Kidney (tissue), 14 donors: ENCODE measurements around the gene SLC22A13. TPM values are rescaled to one million over a fixed set of nuclear protein-coding genes. Genes with fewer than 3 reads are reported as not detected.

Experiments
- DNase-seq, 5 donors: peaks; one replicate each; pipeline ENCODE4 v3.0.0-alpha.2; 2013 to 2020
- FAIRE-seq: peaks from 2 replicates; lab custom pipeline; 2012; peaks lifted over from hg19 to GRCh38; lab: Jason Lieb, UNC
- H3K27ac ChIP-seq, 2 donors: one replicate each; pipeline ENCODE4 v1.7.0; 2013; ENCODE audit warnings: low read depth in 2 of 2, low read length in 2 of 2, inconsistent platforms in 1 of 2
- H3K27me3 ChIP-seq: one replicate; pipeline ENCODE4 v1.7.1; 2013; ENCODE audit warnings: low read length, inconsistent platforms; ENCODE audit not compliant: control insufficient read depth, insufficient read depth
- H3K36me3 ChIP-seq, 3 donors: one replicate each; pipeline versions ENCODE4 v1.7.0 to v1.7.1; 2013; ENCODE audit warnings: low read length in 3 of 3, control low read depth in 1 of 3, inconsistent platforms in 1 of 3; ENCODE audit not compliant: insufficient read depth in 3 of 3, control insufficient read depth in 2 of 3
- H3K4me1 ChIP-seq, 3 donors: one replicate each; pipeline versions ENCODE4 v1.7.0 to v1.7.1; 2013; ENCODE audit warnings: low read length in 3 of 3, inconsistent platforms in 1 of 3, low read depth in 1 of 3; ENCODE audit not compliant: control insufficient read depth in 2 of 3, insufficient read depth in 2 of 3
- H3K4me3 ChIP-seq, 3 donors: one replicate each; pipeline versions ENCODE4 v1.7.0 to v1.8.1; 2013; ENCODE audit warnings: low read length in 3 of 3, control low read depth in 1 of 3, inconsistent platforms in 1 of 3
- H3K9ac ChIP-seq, 3 donors: one replicate each; pipeline versions ENCODE4 v1.7.0 to v1.7.1; 2013; ENCODE audit warnings: low read length in 3 of 3, control low read depth in 1 of 3, inconsistent platforms in 1 of 3
- H3K9me3 ChIP-seq, 3 donors: one replicate each; pipeline versions ENCODE4 v1.7.0 to v1.7.1; 2013; ENCODE audit warnings: low read length in 3 of 3, control low read depth in 1 of 3, inconsistent platforms in 1 of 3; ENCODE audit not compliant: control insufficient read depth in 2 of 3, insufficient read depth in 1 of 3
- CTCF ChIP-seq: IDR thresholded peaks from 3 replicates; pipeline ENCODE4 v1.5.1; 2012; ENCODE audit warnings: mild to moderate bottlenecking, moderate library complexity, borderline replicate concordance; ENCODE audit not compliant: insufficient read depth; ENCODE audit errors: extremely low read depth
- intact Hi-C: fragments of 100-400 bp; cut with DNase I; formaldehyde crosslinking; loops from one replicate; pipeline ENCODE4 v1.11.1; 2022
- polyA plus RNA-seq: library from polyadenylated mRNA; stranded (reverse); fragments of 350-450 nt; fragmentation: Illumina TruSeq; extraction: RNeasy Lipid Tissue Mini Kit (QIAGEN cat#74804); gene quantifications from one replicate; pipeline ENCODE4 v1.2.3, GENCODE V29; 2014; ENCODE audit warnings: low read depth, low replicate concordance; ENCODE audit not compliant: insufficient read depth
- total RNA-seq: library from RNA; stranded (reverse); fragmentation: NEBNext Ultra II Directional; extraction: Animal tissue kit (Norgen Biotek cat#: 25700); gene quantifications from one replicate; pipeline ENCODE4 v1.2.1, GENCODE V29; 2021
- donor health status: control.
- donor health status: control.
- donor health status: control.
- donor health status: control.
- donor health status: control.
- donor health status: DM: yes; HTN: yes; CAD: no.
- donor health status: Normal renal cell carcinoma (clear cell type).

Gene SLC22A13
- total and polyA plus RNA-seq, 2 donors from 2014 or later: 0.16 to 9.9 TPM

GRCh38 chr3:38276081-38276916 is 10.7 kb downstream of the SLC22A13 start:
- intact Hi-C loops: no loop called here
- TF ChIP-seq CTCF: no peak

GRCh38 chr3:38276917-38277630 is 11.5 kb downstream of the SLC22A13 start:
- no peak for DNase-seq
- peaks cover 0 to 16% (median 3%) of the 10 kb centered on the region in 3 donors for H3K36me3 ChIP-seq
- H3K9me3 ChIP-seq: no peaks in the 10 kb centered on the region
- H3K9ac ChIP-seq: no peak overlapping the region
- intact Hi-C loops: no loop called here
- no peak for FAIRE-seq
- no peak overlapping the region for H3K4me3 ChIP-seq
- H3K27me3 ChIP-seq: no peaks in the 10 kb centered on the region
- no peak overlapping the region for H3K27ac ChIP-seq
- peaks cover 0 to 7% (median 4%) of the 10 kb centered on the region in 3 donors for H3K4me1 ChIP-seq
- no peak for TF ChIP-seq CTCF

More at GRCh38 chr3:38276081-38276916, 10.7 kb downstream of the SLC22A13 start:
- Histone ChIP-seq H3K36me3 (peaks cover 0 to 16% (median 3%) of the 10 kb centered on the region in 3 donors), H3K4me3 (no peak overlapping the region), H3K27ac (no peak overlapping the region), H3K4me1 (peaks cover 0 to 11% (median 5%) of the 10 kb centered on the region in 3 donors), H3K9me3 (no peaks in the 10 kb centered on the region), H3K9ac (no peak overlapping the region), H3K27me3 (no peaks in the 10 kb centered on the region)
- FAIRE-seq (no peak), DNase-seq (no peak)

- Histone ChIP-seq H3K27me3 (no peaks in the 10 kb centered on the region), H3K27ac (no peak overlapping the region), H3K9me3 (no peaks in the 10 kb centered on the region), H3K36me3 (peaks cover 0 to 16% (median 3%) of the 10 kb centered on the region in 3 donors), H3K4me3 (no peak overlapping the region), H3K4me1 (no peaks in the 10 kb centered on the region), H3K9ac (no peak overlapping the region)
- TF ChIP-seq CTCF: no peak
- FAIRE-seq: no peak
- intact Hi-C loops: no loop called here
- no peak for DNase-seq
Measured at GRCh38 chr3:38278841-38279240, 13.2 kb downstream of the SLC22A13 start.
